ENCODE results near the gene TRIM46.
"Not testable (repeated sequence)": the region's sequence is repeated elsewhere in the genome, so short reads cannot be mapped to it uniquely, and the experiment has no call there.

DNA sequence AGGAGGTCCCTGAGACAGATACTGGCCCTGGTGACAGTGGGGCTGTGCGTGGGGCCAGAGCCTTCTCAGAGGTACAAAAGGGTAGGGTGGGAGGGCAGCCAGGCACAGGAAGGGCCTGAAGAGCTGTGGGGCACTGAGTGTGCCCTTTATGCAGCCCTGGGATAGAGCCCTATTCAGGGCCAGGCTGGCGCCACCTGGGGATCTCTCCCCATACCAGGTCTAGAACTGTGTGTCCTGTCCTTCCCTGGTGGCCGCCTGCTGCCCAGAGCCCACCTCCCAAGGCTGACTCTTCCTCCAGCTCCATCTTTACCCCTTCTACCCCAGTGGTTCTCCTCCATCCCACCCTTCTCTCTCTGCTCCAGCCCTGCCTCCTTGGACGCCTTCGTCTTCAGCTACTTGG is 59.9 kb downstream of the TRIM46 start:
- not testable (repeated sequence) for TF ChIP-seq POLR2A, EP300 (IDR thresholded peaks at IDR 0.05)
- TF ChIP-seq, protein P1, sequence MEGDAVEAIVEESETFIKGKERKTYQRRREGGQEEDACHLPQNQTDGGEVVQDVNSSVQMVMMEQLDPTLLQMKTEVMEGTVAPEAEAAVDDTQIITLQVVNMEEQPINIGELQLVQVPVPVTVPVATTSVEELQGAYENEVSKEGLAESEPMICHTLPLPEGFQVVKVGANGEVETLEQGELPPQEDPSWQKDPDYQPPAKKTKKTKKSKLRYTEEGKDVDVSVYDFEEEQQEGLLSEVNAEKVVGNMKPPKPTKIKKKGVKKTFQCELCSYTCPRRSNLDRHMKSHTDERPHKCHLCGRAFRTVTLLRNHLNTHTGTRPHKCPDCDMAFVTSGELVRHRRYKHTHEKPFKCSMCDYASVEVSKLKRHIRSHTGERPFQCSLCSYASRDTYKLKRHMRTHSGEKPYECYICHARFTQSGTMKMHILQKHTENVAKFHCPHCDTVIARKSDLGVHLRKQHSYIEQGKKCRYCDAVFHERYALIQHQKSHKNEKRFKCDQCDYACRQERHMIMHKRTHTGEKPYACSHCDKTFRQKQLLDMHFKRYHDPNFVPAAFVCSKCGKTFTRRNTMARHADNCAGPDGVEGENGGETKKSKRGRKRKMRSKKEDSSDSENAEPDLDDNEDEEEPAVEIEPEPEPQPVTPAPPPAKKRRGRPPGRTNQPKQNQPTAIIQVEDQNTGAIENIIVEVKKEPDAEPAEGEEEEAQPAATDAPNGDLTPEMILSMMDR (IDR thresholded peaks at IDR 0.05) = not testable (repeated sequence)
